DOHH2 (cell line): ENCODE results near the gene MBTD1.

Experiments used
- H3F3A ChIP-seq: fragments of 200-600 bp; sonication (generic), shearing (Covaris generic); 2 replicates; pipeline ENCODE4 v1.6.0; 2016; ENCODE audit warnings: antibody characterized with exemption, mild to moderate bottlenecking; ENCODE audit not compliant: control insufficient read depth, insufficient read depth
- H3K27ac ChIP-seq: fragments of 200-600 bp; sonication (generic); 2 replicates; pipeline ENCODE4 v1.5.1; 2014; ENCODE audit warnings: low read depth, mild to moderate bottlenecking, low read length, moderate library complexity
- H3K27me3 ChIP-seq: fragments of 200-600 bp; sonication (generic); 2 replicates; pipeline ENCODE4 v1.6.1; 2014; ENCODE audit warnings: mild to moderate bottlenecking, low read length, mixed read lengths; ENCODE audit not compliant: control insufficient read depth
- H3K36me3 ChIP-seq: fragments of 200-600 bp; sonication (generic); 2 replicates; pipeline ENCODE4 v1.6.1; 2014; ENCODE audit warnings: mild to moderate bottlenecking, low read length, moderate library complexity, mixed read lengths; ENCODE audit not compliant: control insufficient read depth
- H3K4me1 ChIP-seq: fragments of 200-600 bp; sonication (generic); 2 replicates; pipeline ENCODE4 v1.6.1; 2014; ENCODE audit warnings: mild to moderate bottlenecking, low read length, mixed read lengths; ENCODE audit not compliant: control insufficient read depth
- H3K4me2 ChIP-seq: fragments of 200-600 bp; sonication (generic); 2 replicates; pipeline ENCODE4 v1.6.0; 2014; ENCODE audit warnings: mild to moderate bottlenecking, low read length, moderate library complexity
- H3K4me3 ChIP-seq: fragments of 200-600 bp; sonication (generic); 2 replicates; pipeline ENCODE4 v1.5.1; 2014; ENCODE audit warnings: mild to moderate bottlenecking, low read length, mixed read lengths
- H3K79me2 ChIP-seq: fragments of 200-600 bp; sonication (generic); 2 replicates; pipeline ENCODE4 v1.6.1; 2014; ENCODE audit warnings: mild to moderate bottlenecking, low read length, mixed read lengths; ENCODE audit not compliant: control insufficient read depth
- H3K9me2 ChIP-seq: fragments of 200-600 bp; sonication (generic); replicated peaks from 2 replicates; pipeline ENCODE4 v1.6.1; 2014; ENCODE audit warnings: mild to moderate bottlenecking, low read length, mixed read lengths; ENCODE audit not compliant: control insufficient read depth
- H3K9me3 ChIP-seq: fragments of 200-600 bp; sonication (generic); 2 replicates; pipeline ENCODE4 v1.6.1; 2014; ENCODE audit warnings: antibody characterized with exemption, low read length, mixed read lengths; ENCODE audit not compliant: control insufficient read depth, insufficient read depth
- H4K20me1 ChIP-seq: fragments of 200-600 bp; sonication (generic); 2 replicates; pipeline ENCODE4 v1.6.0; 2014; ENCODE audit warnings: low read depth, mild to moderate bottlenecking, antibody characterized with exemption, low read length, moderate library complexity; ENCODE audit not compliant: control insufficient read depth, insufficient read depth
- EZH2phosphoT487 ChIP-seq: fragments of 200-600 bp; sonication (generic); IDR thresholded peaks from 2 replicates; pipeline ENCODE4 v1.6.1; 2017; ENCODE audit warnings: borderline replicate concordance, mild to moderate bottlenecking, antibody characterized with exemption, low read length, moderate library complexity, mixed read lengths
- TF ChIP-seq, protein P1 (sequence below): fragments of 200-600 bp; sonication (generic); IDR thresholded peaks from one replicate; pipeline ENCODE4 v1.5.1; 2014; ENCODE audit warnings: antibody characterized with exemption, mild to moderate bottlenecking, low read depth, low read length; ENCODE audit not compliant: poor library complexity, severe bottlenecking

The MBTD1 gene

GRCh38 chr17:51231999-51232398 lies 27.9 kb downstream of the MBTD1 start:
- H3K4me2 ChIP-seq = no peak overlapping the region
- H3F3A ChIP-seq = no peaks in the 10 kb centered on the region
- H3K9me2 ChIP-seq = no peaks in the 10 kb centered on the region
- H3K79me2 ChIP-seq = peaks cover 83% of the 10 kb centered on the region
- H3K27ac ChIP-seq = no peak overlapping the region
- no peak overlapping the region for H3K4me3 ChIP-seq
- no peaks in the 10 kb centered on the region for H3K27me3 ChIP-seq
- peaks cover 3% of the 10 kb centered on the region; the same call in 1 of the 2 replicates for H3K36me3 ChIP-seq
- H3K4me1 ChIP-seq = peaks cover 17% of the 10 kb centered on the region
- H3K9me3 ChIP-seq = no peaks in the 10 kb centered on the region
- H4K20me1 ChIP-seq = no peaks in the 10 kb centered on the region
- no peak for TF ChIP-seq EZH2phosphoT487
- TF ChIP-seq, protein P1, sequence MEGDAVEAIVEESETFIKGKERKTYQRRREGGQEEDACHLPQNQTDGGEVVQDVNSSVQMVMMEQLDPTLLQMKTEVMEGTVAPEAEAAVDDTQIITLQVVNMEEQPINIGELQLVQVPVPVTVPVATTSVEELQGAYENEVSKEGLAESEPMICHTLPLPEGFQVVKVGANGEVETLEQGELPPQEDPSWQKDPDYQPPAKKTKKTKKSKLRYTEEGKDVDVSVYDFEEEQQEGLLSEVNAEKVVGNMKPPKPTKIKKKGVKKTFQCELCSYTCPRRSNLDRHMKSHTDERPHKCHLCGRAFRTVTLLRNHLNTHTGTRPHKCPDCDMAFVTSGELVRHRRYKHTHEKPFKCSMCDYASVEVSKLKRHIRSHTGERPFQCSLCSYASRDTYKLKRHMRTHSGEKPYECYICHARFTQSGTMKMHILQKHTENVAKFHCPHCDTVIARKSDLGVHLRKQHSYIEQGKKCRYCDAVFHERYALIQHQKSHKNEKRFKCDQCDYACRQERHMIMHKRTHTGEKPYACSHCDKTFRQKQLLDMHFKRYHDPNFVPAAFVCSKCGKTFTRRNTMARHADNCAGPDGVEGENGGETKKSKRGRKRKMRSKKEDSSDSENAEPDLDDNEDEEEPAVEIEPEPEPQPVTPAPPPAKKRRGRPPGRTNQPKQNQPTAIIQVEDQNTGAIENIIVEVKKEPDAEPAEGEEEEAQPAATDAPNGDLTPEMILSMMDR = no peak

- Histone ChIP-seq H3K4me3 (no peak overlapping the region), H3K9me2 (no peaks in the 10 kb centered on the region), H3K79me2 (peaks cover 71% of the 10 kb centered on the region), H3F3A (no peaks in the 10 kb centered on the region), H3K4me1 (peaks cover 17% of the 10 kb centered on the region), H3K27ac (no peak overlapping the region), H3K9me3 (no peaks in the 10 kb centered on the region), H3K36me3 (no peaks in the 10 kb centered on the region), H3K4me2 (no peak overlapping the region), H3K27me3 (no peaks in the 10 kb centered on the region), H4K20me1 (no peaks in the 10 kb centered on the region)
- TF ChIP-seq EZH2phosphoT487 = no peak
- TF ChIP-seq, protein P1 = no peak
These were observed 29.5 kb downstream of the MBTD1 start for GRCh38 chr17:51230306-51230705.

- Histone ChIP-seq H3K9me3 (no peaks in the 10 kb centered on the region), H3K4me1 (peaks cover 19% of the 10 kb centered on the region), H3K27me3 (no peaks in the 10 kb centered on the region), H4K20me1 (no peaks in the 10 kb centered on the region), H3K4me3 (no peak overlapping the region), H3K9me2 (no peaks in the 10 kb centered on the region), H3K79me2 (peaks cover 67% of the 10 kb centered on the region), H3F3A (no peaks in the 10 kb centered on the region), H3K36me3 (peaks cover 2% of the 10 kb centered on the region), H3K4me2 (no peak overlapping the region), H3K27ac (no peak overlapping the region)
- no peak for TF ChIP-seq EZH2phosphoT487
- TF ChIP-seq, protein P1 = no peak
These were observed 30.0 kb downstream of the MBTD1 start for GRCh38 chr17:51229889-51230288.
